Endodermal cell (in vitro differentiated cells): Measurements from ENCODE around the gene ADGRL3. TPM values are rescaled to one million over a fixed set of nuclear protein-coding genes. Genes with fewer than 3 reads are reported as not detected.

Source experiments
- DNase-seq: peaks from one replicate; pipeline ENCODE4 v3.0.0-alpha.2; 2017
- H3K27ac ChIP-seq: 2 replicates; pipeline ENCODE4 v1.5.1; 2013; ENCODE audit warnings: mild to moderate bottlenecking, low read depth, low read length, moderate library complexity
- H3K27me3 ChIP-seq: 2 replicates; pipeline ENCODE4 v1.6.1; 2013; ENCODE audit warnings: mild to moderate bottlenecking, low read length, moderate library complexity; ENCODE audit not compliant: insufficient read depth, control insufficient read depth, poor library complexity, severe bottlenecking
- H3K36me3 ChIP-seq: 2 replicates; pipeline ENCODE4 v1.7.0; 2013; ENCODE audit warnings: mild to moderate bottlenecking, low read length, moderate library complexity; ENCODE audit not compliant: control insufficient read depth, insufficient read depth
- H3K4me1 ChIP-seq: one replicate; pipeline ENCODE4 v1.7.0; 2013; ENCODE audit warnings: low read length; ENCODE audit not compliant: control insufficient read depth, insufficient read depth
- H3K4me3 ChIP-seq: 2 replicates; pipeline ENCODE4 v1.5.1; 2013; ENCODE audit warnings: mild to moderate bottlenecking, low read length, moderate library complexity
- H3K9ac ChIP-seq: 2 replicates; pipeline ENCODE4 v1.6.1; 2013; ENCODE audit warnings: mild to moderate bottlenecking, low read length, moderate library complexity; ENCODE audit not compliant: poor library complexity, severe bottlenecking; ENCODE audit errors: extremely low read depth
- H3K9me3 ChIP-seq: 2 replicates; pipeline ENCODE4 v1.6.1; 2013; ENCODE audit warnings: mild to moderate bottlenecking, low read length, moderate library complexity; ENCODE audit not compliant: control insufficient read depth
- H3K27ac Mint-ChIP-seq: 2 replicates; pipeline ENCODE4 v1.8.0; 2020; ENCODE audit warnings: mixed read lengths
- H3K27me3 Mint-ChIP-seq: 2 replicates; pipeline ENCODE4 v1.8.0; 2021; ENCODE audit warnings: mild to moderate bottlenecking, mixed read lengths; ENCODE audit not compliant: insufficient read depth
- H3K36me3 Mint-ChIP-seq: 2 replicates; pipeline ENCODE4 v1.8.0; 2020; ENCODE audit warnings: low read depth, mixed read lengths
- H3K4me1 Mint-ChIP-seq: 2 replicates; pipeline ENCODE4 v1.8.0; 2020; ENCODE audit warnings: mixed read lengths
- H3K4me3 Mint-ChIP-seq: 2 replicates; pipeline ENCODE4 v1.8.0; 2020; ENCODE audit warnings: mild to moderate bottlenecking, moderate library complexity, mixed read lengths
- H3K9me3 Mint-ChIP-seq: 2 replicates; pipeline ENCODE4 v1.8.0; 2020; ENCODE audit warnings: mild to moderate bottlenecking, mixed read lengths
- WGBS, 2 experiments: methylation state at CpG; one replicate each; pipeline versions ENCODE4 v1.1.5 to v1.1.7; 2013; ENCODE audit warnings: missing lambda C conversion rate in 2 of 2, mixed read lengths in 1 of 2; ENCODE audit not compliant: insufficient coverage in 1 of 2, insufficient read length in 1 of 2; 5-methylcytosine and 5-hydroxymethylcytosine counted together
- total RNA-seq, 2 donors: library from RNA; stranded (reverse); fragmentation: NEBNext Ultra II Directional in 1 of 2; extraction: Animal tissue kit (Norgen Biotek cat#: 25700) in 1 of 2; gene quantifications; 2 replicates in 1 of 2; 3 replicates in 1 of 2; pipeline ENCODE4 v1.2.1, GENCODE V29; 2021
- TF ChIP-seq, protein P1 (sequence below): fragments of 200-600 bp; sonication (generic); conservative IDR thresholded peaks from 2 replicates; pipeline ENCODE4 v1.5.0; 2021; ENCODE audit warnings: antibody characterized with exemption, mild to moderate bottlenecking

The ADGRL3 gene
- total RNA-seq, 2 donors from 2014 or later, result 9.9 to 10.3 TPM

DNA sequence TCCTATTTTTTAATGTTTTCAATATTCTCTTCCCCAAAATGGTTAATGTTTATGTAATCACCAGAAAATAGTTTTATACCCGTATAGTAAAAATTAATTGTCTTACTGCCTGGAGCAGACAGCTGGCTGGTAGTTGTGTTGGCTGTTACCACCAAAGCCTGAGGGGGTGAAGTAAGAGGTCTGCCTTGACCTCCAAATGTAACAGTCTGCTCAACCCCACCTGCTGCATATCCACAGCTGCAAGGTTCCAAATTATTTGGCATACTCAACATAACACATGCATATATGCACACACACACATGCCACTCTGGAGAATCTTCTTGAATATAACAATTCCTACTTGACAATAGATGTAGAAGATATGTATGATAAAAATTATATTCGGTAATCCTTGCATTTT is 624.3 kb downstream of the ADGRL3 start:
- Mint-ChIP-seq H3K9me3 (no peaks in the 10 kb centered on the region), H3K36me3 (no peaks in the 10 kb centered on the region), H3K27me3 (no peaks in the 10 kb centered on the region), H3K4me3 (no peak overlapping the region), H3K27ac (no peak overlapping the region), H3K4me1 (peaks cover 1% of the 10 kb centered on the region)
- no peak overlapping the region for H3K9ac ChIP-seq
- no peak overlapping the region for H3K27ac ChIP-seq
- DNase-seq, result no peak
- TF ChIP-seq, protein P1, sequence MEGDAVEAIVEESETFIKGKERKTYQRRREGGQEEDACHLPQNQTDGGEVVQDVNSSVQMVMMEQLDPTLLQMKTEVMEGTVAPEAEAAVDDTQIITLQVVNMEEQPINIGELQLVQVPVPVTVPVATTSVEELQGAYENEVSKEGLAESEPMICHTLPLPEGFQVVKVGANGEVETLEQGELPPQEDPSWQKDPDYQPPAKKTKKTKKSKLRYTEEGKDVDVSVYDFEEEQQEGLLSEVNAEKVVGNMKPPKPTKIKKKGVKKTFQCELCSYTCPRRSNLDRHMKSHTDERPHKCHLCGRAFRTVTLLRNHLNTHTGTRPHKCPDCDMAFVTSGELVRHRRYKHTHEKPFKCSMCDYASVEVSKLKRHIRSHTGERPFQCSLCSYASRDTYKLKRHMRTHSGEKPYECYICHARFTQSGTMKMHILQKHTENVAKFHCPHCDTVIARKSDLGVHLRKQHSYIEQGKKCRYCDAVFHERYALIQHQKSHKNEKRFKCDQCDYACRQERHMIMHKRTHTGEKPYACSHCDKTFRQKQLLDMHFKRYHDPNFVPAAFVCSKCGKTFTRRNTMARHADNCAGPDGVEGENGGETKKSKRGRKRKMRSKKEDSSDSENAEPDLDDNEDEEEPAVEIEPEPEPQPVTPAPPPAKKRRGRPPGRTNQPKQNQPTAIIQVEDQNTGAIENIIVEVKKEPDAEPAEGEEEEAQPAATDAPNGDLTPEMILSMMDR, result no peak
- no peaks in the 10 kb centered on the region for H3K27me3 ChIP-seq
- H3K4me1 ChIP-seq, result no peaks in the 10 kb centered on the region
- no peak overlapping the region for H3K4me3 ChIP-seq
- no peaks in the 10 kb centered on the region for H3K9me3 ChIP-seq
- no peaks in the 10 kb centered on the region for H3K36me3 ChIP-seq
- WGBS, 2 experiments, result 94% methylated on average over 1 of the region's 2 CpGs; no CpG with 5 or more reads in 1 of the 2 experiments

DNA sequence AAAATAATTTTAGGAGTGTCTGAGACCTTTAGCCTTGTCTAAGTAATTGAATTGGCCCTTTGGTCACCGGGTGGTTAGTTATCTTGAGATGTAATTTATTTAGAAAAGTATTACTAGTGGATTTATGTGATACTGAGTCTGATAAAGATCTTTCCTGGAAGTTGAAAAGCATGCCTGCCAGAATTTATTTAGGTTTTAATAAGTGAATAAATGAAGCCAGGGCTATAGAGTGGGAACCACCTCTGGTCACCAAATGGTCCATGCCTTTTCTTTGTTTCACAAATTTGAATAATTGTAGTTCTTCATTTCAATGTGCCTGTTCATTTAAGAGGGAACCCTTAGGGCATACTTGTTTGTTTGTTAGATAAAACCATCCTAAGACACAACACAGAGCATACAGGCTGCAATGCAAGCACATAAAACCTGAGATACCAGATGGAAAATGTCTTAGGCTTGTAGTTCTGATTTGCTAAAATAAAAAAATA is 627.8 kb downstream of the ADGRL3 start:
- 41% methylated on average over 1 of the region's 1 CpG; no CpG with 5 or more reads in 1 of the 2 experiments for WGBS, 2 experiments
- Mint-ChIP-seq H3K4me1 (peaks cover 1% of the 10 kb centered on the region), H3K36me3 (no peaks in the 10 kb centered on the region), H3K9me3 (no peaks in the 10 kb centered on the region), H3K4me3 (no peak overlapping the region), H3K27ac (no peak overlapping the region), H3K27me3 (no peaks in the 10 kb centered on the region)
- no peak overlapping the region for H3K4me3 ChIP-seq
- H3K27ac ChIP-seq, result no peak overlapping the region
- H3K27me3 ChIP-seq, result no peaks in the 10 kb centered on the region
- no peaks in the 10 kb centered on the region for H3K36me3 ChIP-seq
- H3K9me3 ChIP-seq, result no peaks in the 10 kb centered on the region
- no peak overlapping the region for H3K9ac ChIP-seq
- TF ChIP-seq, protein P1, result no peak
- no peak for DNase-seq
- H3K4me1 ChIP-seq, result no peaks in the 10 kb centered on the region

DNA sequence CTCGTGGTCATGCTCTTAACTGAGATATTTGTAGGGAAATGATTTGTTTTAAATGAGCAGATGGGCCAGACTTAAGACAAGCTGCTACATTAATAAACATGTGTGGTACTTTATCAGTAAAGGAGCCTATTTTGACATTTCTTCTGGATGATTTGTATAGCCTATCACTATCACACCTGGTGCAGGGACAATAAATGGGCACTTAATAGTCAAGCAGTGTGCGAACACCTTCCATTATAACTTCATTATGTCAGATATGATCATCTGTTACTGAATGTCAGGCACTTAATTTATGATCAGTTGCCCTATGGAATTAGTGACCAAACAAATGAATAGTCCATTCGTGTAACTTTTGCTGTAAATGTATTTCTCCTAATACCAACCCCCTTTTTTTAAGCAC is 628.8 kb downstream of the ADGRL3 start:
- Mint-ChIP-seq H3K4me1 (peaks cover 1% of the 10 kb centered on the region), H3K4me3 (no peak overlapping the region), H3K27me3 (no peaks in the 10 kb centered on the region), H3K9me3 (no peaks in the 10 kb centered on the region), H3K27ac (no peak overlapping the region), H3K36me3 (no peaks in the 10 kb centered on the region)
- Histone ChIP-seq H3K9ac (no peak overlapping the region), H3K4me3 (no peak overlapping the region), H3K36me3 (no peaks in the 10 kb centered on the region), H3K27me3 (no peaks in the 10 kb centered on the region), H3K27ac (no peak overlapping the region), H3K4me1 (no peaks in the 10 kb centered on the region), H3K9me3 (no peaks in the 10 kb centered on the region)
- TF ChIP-seq, protein P1, result no peak
- no peak for DNase-seq
- 92 to 100% methylated on average over 1 to 3 of the region's 3 CpGs for WGBS, 2 experiments
